ENCODE data around the gene TSPAN18. TPM values are rescaled to one million over a fixed set of nuclear protein-coding genes. Genes with fewer than 3 reads are reported as not detected.

The TSPAN18 gene
- total RNA-seq, 1 donor from 2014 or later: 11.5 TPM

GRCh38 chr11:44737245-44738085, 10.7 kb downstream of the TSPAN18 start:
- no peak for DNase-seq (ENCODE audit: low read depth, low spot score)

- no peak for DNase-seq (ENCODE audit: low read depth, low spot score)
These were observed 12.0 kb downstream of the TSPAN18 start for GRCh38 chr11:44738791-44739190.

GRCh38 chr11:44740967-44741366, 14.2 kb downstream of the TSPAN18 start:
- DNase-seq (ENCODE audit: low read depth, low spot score): no peak

- no peak for DNase-seq (ENCODE audit: low read depth, low spot score)
These were observed 15.2 kb downstream of the TSPAN18 start for GRCh38 chr11:44741976-44742375.

GRCh38 chr11:44742508-44743246, 15.9 kb downstream of the TSPAN18 start:
- no peak for DNase-seq (ENCODE audit: low read depth, low spot score)

- DNase-seq (ENCODE audit: low read depth, low spot score): no peak
These were observed 16.6 kb downstream of the TSPAN18 start for GRCh38 chr11:44743326-44743725.

- DNase-seq (ENCODE audit: low read depth, low spot score): no peak
These were observed 17.3 kb downstream of the TSPAN18 start for GRCh38 chr11:44743959-44744557.

GRCh38 chr11:44746894-44747293, 20.1 kb downstream of the TSPAN18 start:
- no peak for DNase-seq (ENCODE audit: low read depth, low spot score)

- no peak for DNase-seq (ENCODE audit: low read depth, low spot score)
These were observed 20.6 kb downstream of the TSPAN18 start for GRCh38 chr11:44747316-44747715.

- no peak for DNase-seq (ENCODE audit: low read depth, low spot score)
These were observed 21.1 kb downstream of the TSPAN18 start for GRCh38 chr11:44747836-44748235.

- no peak for DNase-seq (ENCODE audit: low read depth, low spot score)
These were observed 21.8 kb downstream of the TSPAN18 start for GRCh38 chr11:44748606-44749005.

GRCh38 chr11:44749189-44749588, 22.4 kb downstream of the TSPAN18 start:
- no peak for DNase-seq (ENCODE audit: low read depth, low spot score)

GRCh38 chr11:44750551-44751465, 24.0 kb downstream of the TSPAN18 start:
- no peak for DNase-seq (ENCODE audit: low read depth, low spot score)

- DNase-seq (ENCODE audit: low read depth, low spot score): no peak
These were observed 25.5 kb downstream of the TSPAN18 start for GRCh38 chr11:44752300-44752699.

- DNase-seq (ENCODE audit: low read depth, low spot score): no peak
These were observed 26.0 kb downstream of the TSPAN18 start for GRCh38 chr11:44752713-44753112.

- DNase-seq (ENCODE audit: low read depth, low spot score): no peak
These were observed 27.3 kb downstream of the TSPAN18 start for GRCh38 chr11:44753961-44754645.

- DNase-seq (ENCODE audit: low read depth, low spot score): no peak
These were observed 28.3 kb downstream of the TSPAN18 start for GRCh38 chr11:44754876-44755555.

- DNase-seq (ENCODE audit: low read depth, low spot score): no peak
These were observed 29.1 kb downstream of the TSPAN18 start for GRCh38 chr11:44755556-44756523.

GRCh38 chr11:44758983-44759382, 32.2 kb downstream of the TSPAN18 start:
- no peak for DNase-seq (ENCODE audit: low read depth, low spot score)
